Thoracic aorta (tissue), 2 donors: ENCODE data around the gene DLX1. TPM values are rescaled to one million over a fixed set of nuclear protein-coding genes. Genes with fewer than 3 reads are reported as not detected.
"Not testable (repeated sequence)": the region's sequence is repeated elsewhere in the genome, so short reads cannot be mapped to it uniquely, and the experiment has no call there.

Experiments used
- ATAC-seq: fragments of 150-250 bp; one replicate; pipeline ENCODE4 v1.8.0; 2017; ENCODE audit warnings: low read depth; ENCODE audit not compliant: insufficient number of reproducible peaks, low FRiP score
- DNase-seq: peaks from one replicate; pipeline ENCODE4 v3.0.0-alpha.2; 2020; ENCODE audit warnings: low spot score
- H3K27ac ChIP-seq, 2 donors: fragments of 200-600 bp; sonication (generic); 1 replicate in 1 of 2; 2 replicates in 1 of 2; pipeline ENCODE4 v1.5.1; 2016; ENCODE audit warnings: mild to moderate bottlenecking in 2 of 2, moderate library complexity in 2 of 2
- H3K27me3 ChIP-seq: fragments of 200-600 bp; sonication (generic); replicated peaks from 2 replicates; pipeline ENCODE4 v1.6.0; 2016; ENCODE audit warnings: mild to moderate bottlenecking; ENCODE audit not compliant: insufficient read depth
- H3K36me3 ChIP-seq: fragments of 200-600 bp; sonication (generic); one replicate; pipeline ENCODE4 v1.5.1; 2016
- H3K4me1 ChIP-seq, 2 donors: fragments of 200-600 bp; sonication (generic); 1 replicate in 1 of 2; 2 replicates in 1 of 2; pipeline versions ENCODE4 v1.5.1 to v1.6.0; 2016; ENCODE audit warnings: low read depth in 2 of 2, mild to moderate bottlenecking in 1 of 2; ENCODE audit not compliant: control insufficient read depth in 1 of 2
- H3K4me3 ChIP-seq: fragments of 200-600 bp; sonication (generic); 2 replicates; pipeline ENCODE4 v1.5.1; 2016; ENCODE audit warnings: mild to moderate bottlenecking
- H3K9me3 ChIP-seq: fragments of 200-600 bp; sonication (generic); 2 replicates; pipeline ENCODE4 v1.5.1; 2016
- CTCF ChIP-seq: fragments of 200-600 bp; sonication (generic); IDR thresholded peaks from one replicate; pipeline ENCODE4 v1.5.1; 2019; ENCODE audit warnings: antibody characterized with exemption
- total RNA-seq, 2 donors: library from RNA; depleted of rRNA; stranded (reverse); fragments of >200 nt; gene quantifications; one replicate each; pipeline versions ENCODE4 v1.1.0 to v1.2.3, GENCODE V29; 2016

The DLX1 gene
- total RNA-seq, 2 donors from 2014 or later: 0.68 to 0.92 TPM

GRCh38 chr2:172058660-172059059 lies 26.6 kb upstream of the DLX1 start:
- Histone ChIP-seq H3K27me3 (no peaks in the 10 kb centered on the region), H3K36me3 (no peaks in the 10 kb centered on the region), H3K27ac (no peak overlapping the region), H3K9me3 (no peaks in the 10 kb centered on the region), H3K4me3 (no peak overlapping the region), H3K4me1 (no peaks in the 10 kb centered on the region)
- DNase-seq (no peak), ATAC-seq (no peak)
- TF ChIP-seq CTCF: no peak

- H3K9me3 ChIP-seq, H3K27me3 ChIP-seq, DNase-seq, H3K4me1 ChIP-seq, H3K27ac ChIP-seq, H3K36me3 ChIP-seq, ATAC-seq, H3K4me3 ChIP-seq: not testable (repeated sequence)
Measured at GRCh38 chr2:172060118-172060517, 25.2 kb upstream of the DLX1 start.

GRCh38 chr2:172062402-172063004 lies 22.8 kb upstream of the DLX1 start:
- Histone ChIP-seq H3K9me3 (no peaks in the 10 kb centered on the region), H3K27ac (no peak overlapping the region)
- no peak for ATAC-seq

GRCh38 chr2:172063446-172063845 lies 21.9 kb upstream of the DLX1 start:
- H3K36me3 ChIP-seq: no peaks in the 10 kb centered on the region
- ATAC-seq (no peak), DNase-seq (no peak)
- no peaks in the 10 kb centered on the region for H3K27me3 ChIP-seq
- H3K4me3 ChIP-seq: no peak overlapping the region
- TF ChIP-seq CTCF: no peak
- no peak overlapping the region for H3K27ac ChIP-seq
- H3K4me1 ChIP-seq: no peaks in the 10 kb centered on the region
- H3K9me3 ChIP-seq: no peaks in the 10 kb centered on the region

More at GRCh38 chr2:172062402-172063004, 22.8 kb upstream of the DLX1 start:
- no peak for TF ChIP-seq CTCF
- no peaks in the 10 kb centered on the region for H3K27me3 ChIP-seq
- H3K36me3 ChIP-seq: no peaks in the 10 kb centered on the region
- H3K4me1 ChIP-seq: no peaks in the 10 kb centered on the region
- H3K4me3 ChIP-seq: no peak overlapping the region
- no peak for DNase-seq

GRCh38 chr2:172065111-172065510 lies 20.2 kb upstream of the DLX1 start:
- DNase-seq (no peak), ATAC-seq (no peak)
- no peak for TF ChIP-seq CTCF
- no peak overlapping the region for H3K4me3 ChIP-seq
- H3K9me3 ChIP-seq: no peaks in the 10 kb centered on the region
- no peaks in the 10 kb centered on the region for H3K27me3 ChIP-seq
- H3K27ac ChIP-seq: no peak overlapping the region
- H3K36me3 ChIP-seq: no peaks in the 10 kb centered on the region
- no peaks in the 10 kb centered on the region for H3K4me1 ChIP-seq

- TF ChIP-seq CTCF: no peak
- no peak overlapping the region for H3K4me3 ChIP-seq
- H3K4me1 ChIP-seq: no peaks in the 10 kb centered on the region
- DNase-seq (no peak), ATAC-seq (no peak)
- H3K27me3 ChIP-seq: no peaks in the 10 kb centered on the region
- no peaks in the 10 kb centered on the region for H3K9me3 ChIP-seq
- H3K36me3 ChIP-seq: no peaks in the 10 kb centered on the region
- H3K27ac ChIP-seq: no peak overlapping the region
Measured at GRCh38 chr2:172066394-172066886, 18.9 kb upstream of the DLX1 start.

GRCh38 chr2:172067905-172068304 lies 17.4 kb upstream of the DLX1 start:
- not testable (repeated sequence) for H3K27me3 ChIP-seq, H3K4me3 ChIP-seq, ATAC-seq, H3K4me1 ChIP-seq, H3K36me3 ChIP-seq, DNase-seq, H3K27ac ChIP-seq, H3K9me3 ChIP-seq
